Tibial nerve (tissue), 4 donors: Measurements from ENCODE around the gene NELFB. TPM values are rescaled to one million over a fixed set of nuclear protein-coding genes. Genes with fewer than 3 reads are reported as not detected.

Experiments
- DNase-seq, 2 donors: peaks; one replicate each; pipeline ENCODE4 v3.0.0-alpha.2; 2019; ENCODE audit warnings: low spot score in 2 of 2
- H3K27ac ChIP-seq, 4 donors: fragments of 200-600 bp; sonication (generic) in 3 of 4; one replicate each; pipeline ENCODE4 v1.5.1; 2017 to 2019; ENCODE audit warnings: mild to moderate bottlenecking in 1 of 4
- H3K27me3 ChIP-seq, 2 donors: fragments of 200-600 bp; sonication (generic) in 1 of 2; one replicate each; pipeline versions ENCODE4 v1.5.1 to v1.6.0; 2017 to 2019
- H3K36me3 ChIP-seq, 3 donors: fragments of 200-600 bp; sonication (generic); one replicate each; pipeline ENCODE4 v1.5.1; 2018 to 2019
- H3K4me1 ChIP-seq, 4 donors: fragments of 200-600 bp; sonication (generic) in 3 of 4; one replicate each; pipeline ENCODE4 v1.5.1; 2017 to 2019
- H3K4me3 ChIP-seq, 4 donors: fragments of 200-600 bp; sonication (generic) in 3 of 4; one replicate each; pipeline ENCODE4 v1.5.1; 2017 to 2019; ENCODE audit warnings: mild to moderate bottlenecking in 1 of 4, moderate library complexity in 1 of 4
- H3K9me3 ChIP-seq, 4 donors: fragments of 200-600 bp; sonication (generic) in 3 of 4; one replicate each; pipeline ENCODE4 v1.5.1; 2017 to 2019
- EP300 ChIP-seq, 2 donors: sonication (generic); formaldehyde crosslinking; IDR thresholded peaks; one replicate each; pipeline ENCODE4 v1.6.1; 2017; ENCODE audit warnings: antibody characterized with exemption in 2 of 2, mild to moderate bottlenecking in 1 of 2
- POLR2A ChIP-seq, 2 donors: fragments of 450-650 bp; IDR thresholded peaks; one replicate each; pipeline ENCODE4 v1.6.1; 2017; ENCODE audit warnings: antibody characterized with exemption in 2 of 2, mild to moderate bottlenecking in 2 of 2, moderate library complexity in 2 of 2
- WGBS, 2 donors: methylation state at CpG; one replicate each; pipeline ENCODE4 v1.1.5; 2018; 5-methylcytosine and 5-hydroxymethylcytosine counted together
- total RNA-seq, 4 donors: library from RNA; depleted of rRNA; stranded (reverse); fragments of >200 nt; gene quantifications; one replicate each; pipeline ENCODE4 v1.1.0, GENCODE V29; 2016
- TF ChIP-seq, protein P1 (sequence below), 5 experiments: fragments of 200-600 bp in 3 of 5; fragments of 450-650 bp in 2 of 5; sonication (generic) in 3 of 5; IDR thresholded peaks; one replicate each; pipeline ENCODE4 v1.5.1; 2016 to 2019; ENCODE audit warnings: antibody characterized with exemption in 5 of 5, mild to moderate bottlenecking in 3 of 5, moderate library complexity in 2 of 5

NELFB gene
- total RNA-seq, 4 donors from 2014 or later: 29.7 to 52.0 (median 38.7) TPM

DNA sequence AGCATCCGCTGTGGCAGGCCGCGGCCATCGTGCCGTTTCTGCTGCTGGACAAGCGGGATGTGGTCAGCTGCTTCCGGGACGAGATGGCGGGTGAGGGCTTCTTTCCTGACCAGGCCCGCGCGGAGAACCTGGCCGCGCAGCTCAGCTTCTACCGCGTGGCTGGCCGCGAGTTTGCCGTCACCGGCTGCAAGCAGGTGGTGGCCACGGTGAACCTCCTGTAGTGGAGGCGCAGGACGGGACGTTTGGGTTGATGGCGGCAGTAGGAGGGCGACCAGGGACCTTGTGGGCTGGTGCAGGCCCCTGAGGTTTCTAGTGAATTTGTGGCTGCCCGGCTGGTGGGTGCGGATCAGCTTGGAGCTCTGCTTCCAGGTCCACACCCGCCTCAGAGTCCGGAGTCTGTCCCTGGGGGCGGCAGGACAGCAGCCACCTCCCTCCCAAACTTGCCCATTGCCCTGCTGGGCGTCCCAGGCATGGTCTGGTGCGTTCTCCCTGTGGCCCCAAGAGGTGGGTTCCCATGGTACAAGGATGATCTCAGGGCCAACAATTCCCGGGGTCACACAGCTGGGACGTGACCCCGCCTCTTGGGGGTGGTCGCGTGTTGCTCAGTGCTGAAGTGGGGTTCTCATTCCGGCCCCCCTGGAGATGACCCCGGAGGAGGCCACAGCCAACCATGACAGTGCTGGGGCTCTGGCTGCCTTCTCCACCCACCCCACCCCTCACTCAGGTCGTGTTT, 24.8 kb downstream of the NELFB start:
- H3K4me3 ChIP-seq: no peak overlapping the region
- no peak for DNase-seq
- TF ChIP-seq, protein P1, sequence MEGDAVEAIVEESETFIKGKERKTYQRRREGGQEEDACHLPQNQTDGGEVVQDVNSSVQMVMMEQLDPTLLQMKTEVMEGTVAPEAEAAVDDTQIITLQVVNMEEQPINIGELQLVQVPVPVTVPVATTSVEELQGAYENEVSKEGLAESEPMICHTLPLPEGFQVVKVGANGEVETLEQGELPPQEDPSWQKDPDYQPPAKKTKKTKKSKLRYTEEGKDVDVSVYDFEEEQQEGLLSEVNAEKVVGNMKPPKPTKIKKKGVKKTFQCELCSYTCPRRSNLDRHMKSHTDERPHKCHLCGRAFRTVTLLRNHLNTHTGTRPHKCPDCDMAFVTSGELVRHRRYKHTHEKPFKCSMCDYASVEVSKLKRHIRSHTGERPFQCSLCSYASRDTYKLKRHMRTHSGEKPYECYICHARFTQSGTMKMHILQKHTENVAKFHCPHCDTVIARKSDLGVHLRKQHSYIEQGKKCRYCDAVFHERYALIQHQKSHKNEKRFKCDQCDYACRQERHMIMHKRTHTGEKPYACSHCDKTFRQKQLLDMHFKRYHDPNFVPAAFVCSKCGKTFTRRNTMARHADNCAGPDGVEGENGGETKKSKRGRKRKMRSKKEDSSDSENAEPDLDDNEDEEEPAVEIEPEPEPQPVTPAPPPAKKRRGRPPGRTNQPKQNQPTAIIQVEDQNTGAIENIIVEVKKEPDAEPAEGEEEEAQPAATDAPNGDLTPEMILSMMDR (IDR thresholded peaks at IDR 0.05): no peak
- TF ChIP-seq POLR2A (IDR thresholded peaks at IDR 0.05): no peak
- no peak for TF ChIP-seq EP300 (IDR thresholded peaks at IDR 0.05)
- H3K9me3 ChIP-seq: peaks cover 0 to 14% (median 0%) of the 10 kb centered on the region in 4 donors
- peaks cover 0 to 17% (median 0%) of the 10 kb centered on the region in 3 donors for H3K36me3 ChIP-seq
- H3K27me3 ChIP-seq: peaks cover 0 to 57% of the 10 kb centered on the region in 2 donors
- WGBS, 2 donors: 88 to 89% methylated on average over 27 to 34 of the region's 41 CpGs
- no peak overlapping the region for H3K27ac ChIP-seq
- H3K4me1 ChIP-seq: peaks cover 0 to 49% (median 17%) of the 10 kb centered on the region in 4 donors

- Histone ChIP-seq H3K27ac (no peak overlapping the region), H3K27me3 (peaks cover 0 to 56% of the 10 kb centered on the region in 2 donors), H3K9me3 (peaks cover 0 to 22% (median 0%) of the 10 kb centered on the region in 4 donors), H3K4me1 (peaks cover 0 to 44% (median 17%) of the 10 kb centered on the region in 4 donors), H3K36me3 (peaks cover 0 to 17% (median 0%) of the 10 kb centered on the region in 3 donors), H3K4me3 (peak overlapping the region in 1 of 4 donors; percentile 12)
- no peak for DNase-seq
- 45% methylated on average over 41 to 66 of the region's 85 CpGs for WGBS, 2 donors
- TF ChIP-seq POLR2A (IDR thresholded peaks at IDR 0.05) (no peak), EP300 (IDR thresholded peaks at IDR 0.05) (no peak)
- TF ChIP-seq, protein P1 (IDR thresholded peaks at IDR 0.05): peak in 4 of 5 experiments; percentile 14 to 18 (median 17)
These were observed 25.6 kb downstream of the NELFB start for GRCh38 chr9:137280474-137281344.

GRCh38 chr9:137281345-137282116, 26.4 kb downstream of the NELFB start:
- Histone ChIP-seq H3K27ac (no peak overlapping the region), H3K4me1 (peaks cover 0 to 36% (median 13%) of the 10 kb centered on the region in 4 donors), H3K4me3 (no peak overlapping the region), H3K9me3 (peaks cover 0 to 30% (median 0%) of the 10 kb centered on the region in 4 donors), H3K36me3 (peaks cover 0 to 17% (median 0%) of the 10 kb centered on the region in 3 donors), H3K27me3 (peaks cover 0 to 48% of the 10 kb centered on the region in 2 donors)
- WGBS, 2 donors: 29 to 62% methylated on average over 4 to 29 of the region's 39 CpGs
- no peak for DNase-seq
- TF ChIP-seq EP300 (IDR thresholded peaks at IDR 0.05): no peak
- TF ChIP-seq, protein P1 (IDR thresholded peaks at IDR 0.05): no peak
- no peak for TF ChIP-seq POLR2A (IDR thresholded peaks at IDR 0.05)

- Histone ChIP-seq H3K27ac (no peak overlapping the region), H3K27me3 (peaks cover 0 to 10% of the 10 kb centered on the region in 2 donors), H3K36me3 (no peaks in the 10 kb centered on the region), H3K9me3 (peaks cover 0 to 20% (median 0%) of the 10 kb centered on the region in 4 donors), H3K4me3 (no peak overlapping the region), H3K4me1 (no peaks in the 10 kb centered on the region)
- no peak for TF ChIP-seq EP300 (IDR thresholded peaks at IDR 0.05)
- TF ChIP-seq, protein P1 (IDR thresholded peaks at IDR 0.05): peak in 1 of 5 experiments; percentile 13
- 49 to 51% methylated on average over 14 of the region's 14 CpGs for WGBS, 2 donors
- no peak for DNase-seq
These were observed 31.9 kb downstream of the NELFB start for GRCh38 chr9:137286975-137287383.
